ENCODE data around the gene STX7.
"Not testable (repeated sequence)": the region's sequence is repeated elsewhere in the genome, so short reads cannot be mapped to it uniquely, and the experiment has no call there.

STX7 gene, protein sequence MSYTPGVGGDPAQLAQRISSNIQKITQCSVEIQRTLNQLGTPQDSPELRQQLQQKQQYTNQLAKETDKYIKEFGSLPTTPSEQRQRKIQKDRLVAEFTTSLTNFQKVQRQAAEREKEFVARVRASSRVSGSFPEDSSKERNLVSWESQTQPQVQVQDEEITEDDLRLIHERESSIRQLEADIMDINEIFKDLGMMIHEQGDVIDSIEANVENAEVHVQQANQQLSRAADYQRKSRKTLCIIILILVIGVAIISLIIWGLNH

DNA sequence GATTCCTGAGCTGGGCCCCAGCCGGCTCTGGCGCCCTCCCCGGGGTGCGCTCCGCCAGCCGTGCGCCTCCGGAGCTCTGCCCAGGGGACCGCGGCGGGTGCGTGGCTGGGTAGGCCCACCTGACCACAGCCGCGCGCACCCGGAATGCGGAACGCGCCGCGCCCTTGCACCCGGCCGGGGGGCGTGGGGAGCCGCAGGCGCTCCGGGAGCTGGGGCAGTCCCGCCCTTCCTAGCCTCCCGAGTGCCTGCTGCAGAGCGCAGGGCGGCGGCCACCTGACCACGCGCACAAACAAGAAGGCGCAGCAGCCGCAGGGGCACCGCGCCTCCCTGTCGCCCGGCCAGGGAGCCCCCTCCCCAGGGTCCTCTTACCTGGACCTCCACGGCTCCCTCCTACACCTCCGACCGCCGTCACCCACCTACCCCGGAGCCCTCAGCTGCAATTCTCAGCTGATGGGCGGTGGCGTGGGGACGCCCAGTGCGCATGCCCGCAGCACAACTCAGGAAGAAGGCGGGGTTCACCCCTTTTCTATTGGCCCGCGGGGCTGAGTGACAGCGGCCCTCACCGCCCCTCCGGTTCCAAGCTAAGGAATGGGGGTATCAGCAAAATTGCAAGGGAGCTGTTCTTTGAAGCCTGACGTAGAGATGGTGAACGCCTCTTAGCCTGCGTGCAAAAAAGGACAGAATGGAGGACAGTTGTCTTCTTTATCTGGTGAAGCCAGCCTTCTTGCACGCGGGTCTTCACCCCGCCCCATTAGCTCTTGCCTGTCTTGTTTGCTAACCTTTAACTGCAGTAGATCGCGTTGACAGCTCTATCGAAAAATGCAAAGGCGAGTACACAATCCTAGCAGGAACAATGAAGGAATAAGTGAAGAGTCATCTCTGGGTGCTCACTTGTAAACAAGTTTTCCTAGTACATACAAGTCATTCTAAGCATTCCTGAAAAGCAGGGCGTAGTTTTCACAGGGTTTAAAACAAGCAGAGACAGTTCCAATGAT is at the start of gene STX7:
Gene STX7, minus strand, starts transcription at position 479 of the 995 bp plus-strand sequence. CDS start 9,586 bp downstream, outside the sequence.
- peak; percentile 62 to 83 (median 64) for DNase-seq

DNA sequence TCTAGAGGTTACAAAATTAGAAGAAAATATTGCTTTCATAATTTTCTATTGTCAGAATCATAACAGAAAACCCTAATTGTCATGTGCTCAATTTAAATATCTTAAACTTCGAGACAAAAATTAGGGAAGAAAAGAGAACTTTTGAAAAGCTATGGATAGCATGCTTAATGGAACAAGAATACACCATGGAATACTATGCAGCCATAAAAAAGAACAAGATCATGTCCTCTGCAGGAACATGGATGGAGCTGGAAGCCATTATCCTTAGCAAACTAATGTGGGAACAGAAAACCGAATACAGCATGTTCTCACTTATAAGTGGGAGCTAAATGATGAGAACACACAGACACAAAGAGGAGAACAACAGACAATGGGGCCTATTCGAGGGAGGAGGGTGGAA is 47.2 kb upstream of the STX7 start:
- not testable (repeated sequence) for DNase-seq

DNA sequence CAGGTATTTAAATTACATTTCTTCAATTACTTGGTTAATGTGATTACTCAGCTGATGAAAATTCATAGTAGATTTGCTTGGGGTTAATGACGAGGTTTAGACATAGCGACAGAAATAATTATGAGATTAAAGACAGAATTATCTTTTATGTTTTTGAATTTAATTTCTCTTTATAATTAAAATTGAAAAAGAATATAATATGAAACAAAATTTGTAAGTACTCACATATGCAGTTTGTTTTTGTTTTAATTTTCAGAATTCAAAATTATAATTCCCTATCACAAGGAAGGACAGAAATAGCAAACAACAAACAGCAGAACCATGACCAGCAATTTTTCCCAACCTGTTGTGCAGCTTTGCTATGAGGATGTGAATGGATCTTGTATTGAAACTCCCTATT is 39.5 kb upstream of the STX7 start, which contains the start of gene TAAR8:
Gene TAAR8, plus strand, starts transcription at position 301 of the 400 bp plus-strand sequence. Its CDS starts 21 bp downstream, at position 322.
- no peak for DNase-seq

DNA sequence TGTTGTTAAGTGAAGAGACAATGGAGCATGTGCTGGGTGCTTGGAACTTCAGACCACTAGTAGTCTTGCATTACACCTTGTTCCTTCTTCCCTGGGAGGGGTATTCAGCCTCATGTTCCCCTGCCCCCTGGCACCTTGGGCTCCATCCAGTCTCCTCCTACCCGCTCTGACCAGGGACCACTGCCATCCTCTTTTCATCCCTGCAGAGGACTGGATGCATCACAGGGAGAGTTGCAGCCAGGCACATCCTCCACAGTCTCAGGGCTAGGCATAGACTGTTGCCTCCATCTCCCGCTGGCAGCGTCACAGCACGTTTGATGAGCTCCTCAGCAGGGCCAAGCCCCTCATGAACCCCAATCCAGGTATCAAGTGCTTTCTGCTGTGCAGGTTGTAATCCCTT is 38.3 kb upstream of the STX7 start:
- no peak for DNase-seq

DNA sequence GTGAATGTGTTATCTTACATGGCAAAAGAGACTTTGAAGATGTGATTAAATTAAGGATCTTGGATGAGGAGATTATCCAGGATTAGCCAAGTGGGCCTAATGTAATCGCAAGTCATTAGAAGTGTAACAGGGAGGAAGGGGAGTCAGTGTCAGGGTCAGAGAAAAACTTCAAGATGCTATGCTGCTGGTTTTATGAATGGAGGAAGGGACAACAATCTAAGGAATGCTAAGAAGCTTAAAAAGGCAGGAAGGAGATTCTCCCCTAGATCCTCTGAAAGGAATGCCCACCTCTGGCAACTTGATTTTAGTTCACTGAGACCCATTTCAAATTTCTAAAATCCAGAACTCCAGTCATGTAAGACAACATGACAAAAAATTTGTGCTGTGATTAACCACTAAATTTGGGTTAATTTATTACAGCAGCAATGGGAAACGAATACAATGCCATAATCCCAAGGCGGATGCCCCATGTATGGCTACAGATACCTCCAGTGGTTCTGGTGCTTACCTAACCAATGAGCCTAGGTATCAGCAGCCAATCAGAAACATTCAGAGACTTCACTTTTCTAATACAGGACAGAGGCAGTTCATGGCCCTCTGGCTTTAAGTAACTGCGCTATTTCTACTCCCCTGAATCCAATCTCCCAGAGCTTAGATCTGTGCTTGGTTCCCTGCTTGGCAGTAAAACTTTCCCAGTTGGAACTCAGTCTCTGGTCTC is 36.0 kb upstream of the STX7 start:
- no peak for DNase-seq

DNA sequence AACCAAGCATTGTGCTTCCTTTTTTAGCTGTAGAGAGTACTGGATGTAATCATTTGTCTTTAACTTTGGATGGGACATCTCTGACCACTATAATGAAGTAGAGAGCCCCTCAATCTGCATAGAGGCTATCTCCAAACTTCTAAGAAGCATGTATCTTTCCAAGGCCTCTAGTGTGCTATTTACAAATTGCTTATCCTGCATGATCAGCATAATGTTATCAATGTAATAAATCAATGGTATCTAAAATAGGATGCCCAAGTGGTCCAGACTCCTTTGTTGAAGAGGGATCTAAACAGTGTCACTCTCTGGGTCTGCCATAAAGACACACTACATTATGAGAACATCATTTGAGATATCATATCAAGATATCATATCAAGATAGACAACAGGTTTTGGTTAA is 31.9 kb upstream of the STX7 start:
- DNase-seq, result no peak

DNA sequence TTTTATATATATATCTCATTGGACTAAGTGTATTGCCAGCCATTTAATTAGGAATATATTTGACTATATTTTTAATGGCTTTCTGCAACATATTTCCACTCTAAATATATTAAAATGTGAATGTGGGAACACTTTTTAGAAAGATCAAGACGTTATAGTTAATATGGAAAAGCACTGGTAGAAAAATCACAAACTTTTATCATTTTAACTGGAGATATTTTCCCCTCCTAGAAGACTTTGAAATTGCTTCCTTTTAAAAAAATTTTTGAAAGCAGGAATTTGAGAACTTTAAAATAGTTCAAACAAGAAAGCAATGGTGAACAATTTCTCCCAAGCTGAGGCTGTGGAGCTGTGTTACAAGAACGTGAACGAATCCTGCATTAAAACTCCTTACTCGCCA is 25.1 kb upstream of the STX7 start, which contains the start of gene TAAR9:
Gene TAAR9, plus strand, starts transcription at position 301 of the 400 bp plus-strand sequence. Its CDS starts 13 bp downstream, at position 314.
- no peak for DNase-seq

DNA sequence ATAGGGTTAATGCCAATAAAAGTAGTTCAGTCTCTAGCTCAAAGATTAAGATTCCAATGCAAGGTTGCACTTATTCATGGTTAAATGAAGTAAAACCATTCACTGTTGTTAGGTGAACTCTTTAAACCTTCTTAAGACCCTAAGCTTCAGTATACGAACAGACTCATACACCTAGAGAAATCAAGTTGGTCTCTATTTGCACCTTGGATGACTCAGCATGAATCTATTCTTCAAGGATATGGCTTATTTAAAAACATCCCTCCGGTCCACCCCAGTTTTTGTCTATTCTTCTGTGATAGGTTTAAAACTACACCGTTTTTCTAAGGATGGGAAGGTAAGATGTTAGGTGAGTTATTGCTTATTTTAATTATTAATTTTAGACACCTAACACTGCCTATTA is 24.2 kb upstream of the STX7 start:
- DNase-seq, result no peak

DNA sequence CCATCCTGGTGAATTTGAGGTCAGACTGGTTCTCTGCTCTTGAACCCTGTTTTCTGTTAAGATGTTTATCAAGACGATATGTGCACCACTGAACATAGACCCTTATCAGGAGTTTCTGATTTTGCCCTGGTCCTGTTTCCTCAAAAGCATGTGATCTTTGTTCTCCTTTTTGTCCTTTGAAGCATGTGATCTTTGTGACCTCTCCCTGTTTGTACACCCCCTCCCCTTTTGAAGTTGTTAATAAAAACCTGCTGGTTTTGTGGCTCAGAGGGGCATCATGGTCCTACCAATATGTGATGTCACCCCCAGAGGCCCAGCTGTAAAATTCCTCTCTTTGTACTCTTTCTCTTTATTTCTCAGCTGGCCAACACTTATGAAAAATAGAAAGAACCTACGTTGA is 21.6 kb upstream of the STX7 start:
- DNase-seq, result not testable (repeated sequence)

DNA sequence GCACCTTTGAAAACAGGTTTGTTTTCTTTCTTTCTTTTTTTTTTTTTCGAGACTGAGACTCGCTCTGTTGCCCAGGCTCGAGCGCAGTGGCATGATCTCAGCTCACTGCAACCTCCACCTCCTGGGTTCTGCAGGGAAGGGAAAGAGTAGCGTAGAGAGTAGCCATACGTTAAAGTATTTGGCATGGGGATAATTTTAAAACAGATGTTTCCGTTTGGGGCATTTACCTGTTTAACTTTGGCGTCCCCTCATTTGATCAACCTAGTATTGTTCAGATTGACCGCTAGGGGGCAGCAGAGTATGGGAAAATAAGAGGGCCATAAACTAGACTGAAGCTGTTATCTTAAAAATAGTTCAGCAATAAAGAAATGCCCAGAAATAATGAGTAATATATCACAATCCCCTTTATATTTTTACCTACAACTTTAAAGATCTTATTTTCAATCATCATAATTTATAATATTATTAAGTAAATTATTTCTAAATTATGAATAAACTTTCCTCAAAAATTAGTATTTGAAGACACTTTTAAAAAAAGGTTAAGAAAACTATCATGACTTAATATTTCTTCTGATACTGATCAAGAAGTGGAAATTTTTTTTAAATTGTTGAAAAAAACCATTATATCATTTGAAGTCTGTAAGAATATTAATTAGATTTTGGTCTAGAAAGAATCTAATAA is 17.5 kb upstream of the STX7 start:
- peak; percentile 4 to 38 (median 20) for DNase-seq

DNA sequence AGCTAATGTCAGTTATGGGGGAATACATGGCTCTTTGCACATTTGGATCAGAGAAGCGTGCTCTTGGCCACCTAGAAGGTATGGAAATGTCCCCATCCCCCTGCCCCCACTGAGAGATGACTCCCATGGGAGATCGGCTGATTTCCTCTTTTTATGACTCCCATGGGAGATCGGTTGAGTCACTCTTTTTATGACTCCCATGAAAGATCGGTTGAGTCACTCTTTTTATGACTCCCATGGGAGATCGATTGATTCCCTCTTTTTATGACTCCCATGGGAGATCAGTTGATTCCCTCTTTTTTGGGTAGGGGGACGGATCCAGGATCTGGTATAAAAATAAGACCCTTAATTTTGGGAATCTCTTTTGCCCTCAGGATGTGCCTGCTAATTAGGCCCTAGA is 14.9 kb upstream of the STX7 start:
- no peak for DNase-seq

DNA sequence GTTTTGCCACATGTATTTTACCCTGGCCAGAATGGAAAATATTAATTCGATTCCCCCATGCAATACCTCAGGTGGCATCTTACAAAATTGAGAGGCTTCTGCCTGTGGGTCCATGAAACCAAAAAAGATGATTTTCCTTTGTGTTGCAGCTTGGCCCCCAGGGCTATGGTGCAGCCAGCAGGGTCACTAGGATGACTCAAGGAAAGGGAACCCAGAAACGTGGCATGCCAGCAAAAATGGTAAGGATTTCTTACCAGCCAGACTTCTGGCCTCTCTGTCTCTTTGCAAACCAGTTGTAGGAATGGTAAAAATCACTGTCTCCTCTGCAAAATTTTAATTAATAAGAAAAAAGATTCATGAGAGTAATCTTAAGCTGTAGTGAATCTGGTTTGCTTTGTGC is 13.5 kb upstream of the STX7 start:
- no peak for DNase-seq

DNA sequence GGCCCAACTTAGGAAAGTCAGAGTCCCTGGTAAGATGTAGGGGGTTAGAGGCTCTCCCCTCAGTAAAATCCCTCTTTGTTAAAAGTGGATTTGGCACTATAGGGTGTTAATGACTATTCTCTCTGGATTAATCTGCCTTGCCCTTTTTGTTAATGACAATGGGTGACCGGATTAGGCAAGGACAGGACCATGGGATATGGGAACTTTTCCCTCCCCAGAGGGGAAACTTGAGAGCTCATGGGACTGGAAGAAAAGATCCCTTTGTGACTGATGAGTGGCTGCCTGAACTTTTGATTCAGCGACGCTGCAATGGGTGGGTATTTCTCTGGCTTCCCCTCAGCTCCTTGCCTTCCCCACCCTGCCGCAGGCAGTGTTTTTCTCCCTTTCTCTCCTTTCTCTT is 12.9 kb upstream of the STX7 start:
- DNase-seq, result no peak

DNA sequence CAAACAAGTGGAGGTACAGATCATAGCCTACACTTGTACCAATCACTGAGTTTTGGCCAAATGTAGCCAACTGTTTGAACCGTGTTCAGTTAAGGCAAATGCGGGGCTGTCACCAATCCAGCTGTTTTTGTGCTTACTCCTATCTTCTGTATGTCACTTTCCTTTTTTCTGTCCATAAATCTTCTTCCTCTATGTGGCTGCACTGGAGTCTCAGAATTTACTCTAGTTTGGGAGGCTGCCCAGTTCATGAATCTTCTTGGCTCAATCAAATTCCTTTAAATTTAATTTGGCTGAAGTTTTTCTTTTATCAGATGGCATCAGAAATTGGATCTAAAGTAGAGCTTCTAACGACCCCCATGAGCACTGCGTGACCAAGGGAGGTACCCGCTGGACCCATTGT is 11.7 kb upstream of the STX7 start:
- DNase-seq, result no peak

DNA sequence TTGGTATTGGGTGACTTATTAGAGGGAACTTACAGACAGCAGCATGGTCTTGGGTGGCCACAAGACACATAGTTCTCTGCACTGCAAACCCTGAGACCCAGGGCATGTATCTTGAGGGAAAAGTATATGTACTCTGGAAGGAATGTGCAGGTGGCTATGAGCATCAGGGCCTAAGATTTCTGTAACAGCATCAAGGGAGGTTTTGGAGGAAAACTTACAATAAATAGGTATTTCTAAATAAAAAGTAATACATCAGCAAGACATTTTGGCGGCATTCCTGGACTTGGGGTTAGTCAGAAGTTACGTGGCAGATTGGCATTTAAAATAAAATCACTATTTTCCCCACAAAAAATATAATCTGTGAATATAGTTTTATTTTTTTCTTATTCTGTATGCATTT is 8.0 kb upstream of the STX7 start:
- no peak for DNase-seq

DNA sequence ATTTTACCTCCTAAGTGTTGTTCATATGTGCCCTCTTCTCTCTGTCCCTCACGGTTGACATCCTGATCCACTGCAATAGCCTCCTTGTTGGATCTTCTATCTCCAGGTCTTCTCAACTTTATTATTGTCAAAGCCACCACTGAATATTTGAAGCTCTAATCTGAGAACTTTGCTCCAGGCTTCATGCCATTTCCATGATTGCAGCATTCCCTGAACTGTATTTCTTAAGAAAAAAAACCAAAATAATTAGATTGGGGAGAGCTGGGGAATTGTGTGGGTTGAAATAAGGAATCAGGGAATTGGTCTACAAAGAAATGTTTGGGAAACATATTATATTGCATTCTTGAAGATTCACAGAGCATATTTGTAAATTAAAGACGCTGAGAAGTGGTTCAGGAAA is 2.5 kb upstream of the STX7 start:
- no peak for DNase-seq

DNA sequence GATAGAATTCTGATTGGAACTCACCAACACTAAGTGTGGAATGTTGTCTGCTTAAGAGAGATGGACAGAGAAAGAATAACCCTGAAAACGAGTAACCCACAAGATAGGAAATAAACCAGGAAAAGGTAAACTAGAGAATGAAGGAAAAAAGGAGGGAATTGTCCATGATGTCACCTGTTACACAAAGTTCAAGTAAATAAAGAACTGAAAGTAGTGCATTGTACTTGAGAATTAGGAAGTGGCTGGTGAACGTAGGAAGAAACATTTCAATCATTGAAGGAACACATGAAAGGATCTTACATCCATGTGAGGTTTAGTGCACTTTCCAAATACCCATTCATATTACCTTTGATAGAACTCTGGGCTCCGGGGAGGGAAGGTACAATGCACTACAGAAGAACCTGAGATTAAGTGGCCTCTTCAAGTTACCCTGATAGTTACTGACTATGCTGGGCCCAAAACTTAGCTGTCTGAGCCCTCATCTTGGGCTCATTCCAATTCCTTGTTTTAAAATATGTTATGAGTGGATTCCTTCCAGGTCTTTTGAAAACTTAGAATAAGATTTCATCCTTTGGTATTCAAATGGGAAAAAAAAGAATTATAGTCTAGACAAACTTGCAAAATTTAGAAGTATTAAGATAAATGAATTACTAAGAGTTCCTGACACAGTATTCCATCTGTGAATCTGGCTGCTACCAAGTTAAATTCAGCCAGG is 1.1 kb upstream of the STX7 start:
- no peak for DNase-seq

DNA sequence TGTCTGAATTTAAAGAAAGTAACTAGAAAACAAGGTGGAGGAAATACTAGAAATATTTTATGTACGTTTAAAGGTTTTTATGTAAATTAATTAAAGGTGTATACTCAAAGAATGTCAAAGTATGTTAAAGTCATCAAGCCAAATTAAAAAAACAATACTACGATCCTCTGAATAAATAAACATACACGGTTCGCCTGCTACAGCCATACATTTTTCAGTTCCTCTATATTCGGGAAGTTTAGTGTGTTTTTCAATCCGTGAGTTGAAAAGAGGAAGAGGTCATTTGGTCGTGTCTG is 626 bp downstream of the STX7 start:
- no peak for DNase-seq

DNA sequence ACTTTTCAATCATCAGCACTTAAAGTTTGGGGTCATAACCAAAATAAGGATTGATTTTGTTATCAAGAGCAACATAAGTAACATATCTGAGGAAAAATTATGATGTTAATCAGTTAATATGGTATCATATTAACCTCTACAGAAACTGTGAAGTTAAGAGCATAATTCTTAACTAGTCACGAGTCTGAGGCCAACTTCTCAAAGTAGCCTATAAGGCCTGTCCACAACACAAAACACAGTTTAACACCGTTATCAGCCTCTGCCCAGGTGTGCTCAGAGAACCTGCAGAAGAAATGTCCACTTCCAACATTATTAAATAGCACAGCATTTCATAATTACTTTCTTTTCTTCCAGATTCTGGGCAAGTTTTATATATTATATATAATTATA is 1.1 kb downstream of the STX7 start:
- no peak for DNase-seq

DNA sequence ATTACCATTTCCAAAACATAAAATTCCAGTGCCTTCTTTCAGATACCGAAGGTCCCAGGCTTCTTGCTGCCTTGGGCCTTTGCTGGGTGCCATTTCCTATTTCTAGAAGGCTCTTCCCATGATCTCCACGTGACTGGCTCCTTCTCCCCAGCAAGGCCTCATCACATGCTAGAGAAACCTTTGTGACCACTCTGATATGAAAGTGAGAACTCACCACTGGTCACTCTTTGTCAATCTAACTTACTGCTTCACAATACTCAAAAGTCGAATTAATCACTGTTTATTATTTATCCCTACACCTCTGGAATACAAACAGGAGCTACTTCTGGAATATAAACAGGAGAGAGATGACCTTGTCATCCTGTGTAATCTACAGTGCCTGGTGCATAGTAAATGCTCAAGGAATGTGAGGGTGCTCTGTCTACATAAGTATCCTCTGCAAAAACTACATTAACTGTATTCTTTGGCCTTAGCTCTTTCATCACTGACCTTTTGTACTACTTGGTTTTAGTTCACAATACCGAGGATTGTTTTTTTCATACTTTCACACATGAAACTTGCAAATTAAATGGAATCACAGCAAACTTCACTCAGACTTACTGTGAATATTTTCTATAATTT is 1.6 kb downstream of the STX7 start:
- no peak for DNase-seq
